GM19240 (cell line): Measurements from ENCODE around the gene MAML2.

ENCODE experiments used
- DNase-seq: peaks from one replicate; pipeline ENCODE4 v3.0.0; 2011; ENCODE audit warnings: low spot score; ENCODE audit not compliant: insufficient read length

MAML2 gene

GRCh38 chr11:96134602-96135001 lies 208.4 kb downstream of the MAML2 start:
- DNase-seq = no peak

GRCh38 chr11:96132437-96132836 lies 210.6 kb downstream of the MAML2 start:
- DNase-seq = no peak

- no peak for DNase-seq
Measured at GRCh38 chr11:96130061-96130620, 212.9 kb downstream of the MAML2 start.

- no peak for DNase-seq
Measured at GRCh38 chr11:96127596-96127959, 215.4 kb downstream of the MAML2 start.

- DNase-seq = no peak
Measured at GRCh38 chr11:96126917-96127595, 215.9 kb downstream of the MAML2 start.

GRCh38 chr11:96125400-96125799 lies 217.6 kb downstream of the MAML2 start:
- DNase-seq = no peak

- DNase-seq = no peak
Measured at GRCh38 chr11:96124155-96124554, 218.8 kb downstream of the MAML2 start.

GRCh38 chr11:96123301-96123700 lies 219.7 kb downstream of the MAML2 start:
- DNase-seq = no peak

- DNase-seq = no peak
Measured at GRCh38 chr11:96122601-96123074, 220.4 kb downstream of the MAML2 start.

- DNase-seq = no peak
Measured at GRCh38 chr11:96119211-96119610, 223.8 kb downstream of the MAML2 start.

GRCh38 chr11:96116376-96116775 lies 226.6 kb downstream of the MAML2 start:
- no peak for DNase-seq

- no peak for DNase-seq
Measured at GRCh38 chr11:96114178-96115064, 228.6 kb downstream of the MAML2 start.

- no peak for DNase-seq
Measured at GRCh38 chr11:96113193-96113681, 229.8 kb downstream of the MAML2 start.

GRCh38 chr11:96112192-96113128 lies 230.5 kb downstream of the MAML2 start:
- peak; percentile 23 for DNase-seq

- no peak for DNase-seq
Measured at GRCh38 chr11:96111308-96111707, 231.7 kb downstream of the MAML2 start.

- DNase-seq = no peak
Measured at GRCh38 chr11:96110302-96110701, 232.7 kb downstream of the MAML2 start.

- no peak for DNase-seq
Measured at GRCh38 chr11:96109331-96110030, 233.5 kb downstream of the MAML2 start.

- DNase-seq = no peak
Measured at GRCh38 chr11:96107143-96107824, 235.7 kb downstream of the MAML2 start.

GRCh38 chr11:96106645-96107044 lies 236.3 kb downstream of the MAML2 start:
- DNase-seq = no peak

GRCh38 chr11:96105944-96106343 lies 237.1 kb downstream of the MAML2 start:
- DNase-seq = no peak
